K562 (cell line): ENCODE data around the gene CHMP1A. TPM values are rescaled to one million over a fixed set of nuclear protein-coding genes. Genes with fewer than 3 reads are reported as not detected.

Experiments used
- EGR1 ChIP-seq: fragments of 450-650 bp; conservative IDR thresholded peaks from 2 replicates; pipeline ENCODE4 v1.6.1; 2017; ENCODE audit warnings: mild to moderate bottlenecking
- ETS1 ChIP-seq: conservative IDR thresholded peaks from 2 replicates; pipeline ENCODE4 v1.6.1; 2011; ENCODE audit warnings: low read depth, mild to moderate bottlenecking, low read length; ENCODE audit not compliant: control insufficient read depth
- GTF2F1 ChIP-seq: IDR thresholded peaks from 2 replicates; pipeline ENCODE4 v1.6.1; 2011; ENCODE audit warnings: low read depth, low read length, improper control_type of control experiment
- KLF13 ChIP-seq: fragments of 450-650 bp; IDR thresholded peaks from 2 replicates; pipeline ENCODE4 v1.6.1; 2016; ENCODE audit warnings: missing genetic modification characterization, low read depth, mild to moderate bottlenecking, missing compliant biosample characterization, moderate library complexity, borderline replicate concordance
- MCM2 ChIP-seq: fragments of 450-650 bp; IDR thresholded peaks from 2 replicates; pipeline ENCODE4 v1.6.1; 2017; ENCODE audit warnings: low read depth, mild to moderate bottlenecking
- MYNN ChIP-seq, 2 experiments: sonication (generic); formaldehyde crosslinking in 1 of 2; IDR thresholded peaks; 2 replicates each; pipeline versions ENCODE4 v1.5.0 to v1.6.1; 2016 to 2020; ENCODE audit warnings: antibody characterized with exemption in 1 of 2, missing genetic modification reagents in 1 of 2
- RREB1 ChIP-seq: fragments of 250-450 bp; sonication (Bioruptor Pico); IDR thresholded peaks from 2 replicates; pipeline ENCODE4 v1.4.0; 2020
- SIN3B ChIP-seq: fragments of 450-650 bp; IDR thresholded peaks from 2 replicates; pipeline ENCODE4 v1.6.1; 2017; ENCODE audit warnings: low read depth, mild to moderate bottlenecking, moderate library complexity
- SP2 ChIP-seq: IDR thresholded peaks from 2 replicates; pipeline ENCODE4 v1.6.1; 2011; ENCODE audit warnings: mild to moderate bottlenecking, low read depth, low read length, moderate library complexity; ENCODE audit not compliant: poor library complexity, severe bottlenecking; ENCODE audit errors: extremely low read depth
- VEZF1 ChIP-seq: fragments of 200-800 bp; sonication (Bioruptor generic); IDR thresholded peaks from 2 replicates; pipeline ENCODE4 v1.6.1; 2017; ENCODE audit warnings: missing genetic modification characterization, missing compliant biosample characterization
- ZNF133 ChIP-seq: fragments of 250-450 bp; sonication (Bioruptor Pico); IDR thresholded peaks from 2 replicates; pipeline ENCODE4 v1.4.0; 2020; ENCODE audit warnings: mild to moderate bottlenecking
- ZNF449 ChIP-seq: fragments of 250-450 bp; sonication (Bioruptor Pico); IDR thresholded peaks from 2 replicates; pipeline ENCODE4 v1.8.0; 2022; ENCODE audit warnings: moderate library complexity, mild to moderate bottlenecking, inconsistent platforms
- polyA plus RNA-seq, 8 experiments: library from polyadenylated mRNA; depleted of rRNA in 4 of 8; stranded (reverse) in 5 of 8; unstranded in 3 of 8; fragments of >200 nt; fragmentation: Nextera tagmentation in 2 of 8; fragmentation: Illumina TruSeq in 1 of 8; extraction: Ambion mirVana in 2 of 8; extraction: Trizol in 1 of 8; gene quantifications; 2 replicates each; pipeline versions ENCODE4 v1.2.1 to v1.2.3, GENCODE V29; 2011 to 2014; ENCODE audit warnings: inconsistent platforms in 1 of 8, missing spikeins in 1 of 8
- total RNA-seq, 7 experiments: library from RNA; depleted of rRNA in 6 of 7; stranded (reverse); fragments of >200 nt in 6 of 7; fragmentation: Illumina TruSeq in 2 of 7; extraction: Trizol in 2 of 7; gene quantifications; 2 replicates each; pipeline versions ENCODE4 v1.2.1 to v1.2.3, GENCODE V29; 2011 to 2021; ENCODE audit warnings: low replicate concordance in 1 of 7
- TF ChIP-seq, protein P1 (sequence below): fragments of 250-450 bp; sonication (Bioruptor Pico); IDR thresholded peaks from 2 replicates; pipeline ENCODE4 v1.5.0; 2021; ENCODE audit warnings: mild to moderate bottlenecking, moderate library complexity

The CHMP1A gene
- total and polyA plus RNA-seq, 9 of the 15 experiments (the other 6 are each of a cell fraction or from before 2014, with no cell fraction given): 0.83 to 79.9 (median 45.2) TPM

DNA sequence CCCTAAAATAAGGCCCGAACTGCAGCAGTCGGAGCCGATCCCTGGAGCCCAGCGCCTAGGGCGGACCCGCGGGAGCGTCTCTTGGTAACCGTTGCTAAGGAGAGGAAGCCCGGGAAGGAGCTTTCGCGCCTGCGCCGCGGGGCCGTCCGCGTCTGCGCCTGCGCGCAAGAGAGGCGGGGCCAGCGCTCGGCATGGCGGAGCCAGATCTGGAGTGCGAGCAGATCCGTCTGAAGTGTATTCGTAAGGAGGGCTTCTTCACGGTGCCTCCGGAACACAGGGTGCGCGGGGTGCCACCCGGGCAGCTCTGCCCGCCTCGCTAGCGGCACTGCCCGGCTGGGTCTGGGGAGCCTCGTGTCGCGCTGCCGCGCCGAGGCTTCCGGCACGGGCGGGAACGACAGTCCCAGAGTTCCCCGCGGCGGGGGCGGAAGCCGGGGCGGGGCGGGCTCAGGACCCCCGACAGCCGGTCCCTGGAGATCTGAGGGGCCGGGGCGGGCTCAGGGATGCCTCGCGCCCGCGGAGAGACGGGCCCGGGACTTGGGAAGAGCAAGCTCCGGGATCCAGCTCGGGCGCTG lies 29.1 kb upstream of the CHMP1A start, which contains the start of gene CDK10 (continued):
- TF ChIP-seq SIN3B: peak; percentile 94
- TF ChIP-seq RREB1 (CRISPR knock-in tag): no peak
- TF ChIP-seq GTF2F1: no peak
- peak; percentile 99 for TF ChIP-seq MYNN (IDR thresholded peaks at IDR 0.05)
- peak; percentile 90 for TF ChIP-seq MYNN (CRISPR knock-in tag; IDR thresholded peaks at IDR 0.05)
- peak; percentile 74 for TF ChIP-seq EGR1
- TF ChIP-seq MCM2: no peak
- TF ChIP-seq KLF13 (tag): no peak; the same call in 1 of the 2 replicates
- no peak for TF ChIP-seq ZNF449 (CRISPR knock-in tag)
- TF ChIP-seq, protein P1, sequence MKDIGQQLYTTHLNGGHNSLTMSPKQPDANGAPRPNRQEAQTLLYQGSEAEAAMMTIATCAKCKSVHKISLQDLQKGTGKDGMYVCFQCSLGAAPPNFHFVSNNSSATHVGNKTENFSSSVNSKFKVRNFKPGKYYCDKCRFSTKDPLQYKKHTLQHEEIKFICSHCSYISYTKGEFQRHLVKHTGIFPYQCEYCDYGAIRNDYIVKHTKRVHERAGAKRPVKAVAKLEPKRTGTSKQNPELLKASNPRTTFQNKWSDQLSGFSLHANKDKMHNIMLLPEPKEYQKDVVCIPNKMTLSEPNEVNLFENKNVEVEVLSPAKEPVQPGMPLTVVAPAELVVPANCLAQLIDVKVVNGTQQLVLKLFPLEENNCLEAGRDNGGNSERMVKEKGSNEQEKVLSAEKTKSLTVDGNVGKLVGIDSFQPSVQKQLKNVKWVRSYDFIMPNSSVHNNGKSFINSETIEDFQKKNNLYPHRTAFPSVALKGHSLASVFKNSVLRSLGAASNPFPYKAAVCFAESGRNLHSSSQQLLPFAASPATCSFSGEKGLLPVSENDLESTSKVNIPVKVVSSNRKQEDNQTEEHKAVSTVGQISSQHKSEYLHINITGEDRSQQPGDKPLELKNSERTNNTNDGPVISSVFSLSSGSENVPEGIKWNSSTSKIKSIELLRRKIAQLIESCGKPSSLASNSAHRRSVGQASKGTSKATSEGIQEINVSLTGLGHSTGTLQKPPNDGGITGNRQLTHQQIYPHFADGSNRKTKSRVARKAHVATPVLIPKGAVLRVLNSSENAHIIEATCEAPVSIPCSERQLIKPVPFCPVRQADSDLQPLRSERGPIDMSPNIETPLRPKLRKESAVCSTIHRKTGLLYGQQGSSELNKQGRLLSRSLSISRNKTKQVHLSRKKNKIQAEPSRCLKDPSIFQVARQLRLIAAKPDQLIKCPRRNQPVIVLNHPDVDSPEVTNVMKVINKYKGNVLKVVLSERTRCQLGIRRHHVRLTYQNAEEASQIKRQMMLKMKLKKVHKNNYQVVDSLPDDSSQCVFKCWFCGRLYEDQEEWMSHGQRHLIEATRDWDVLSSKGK (CRISPR knock-in tag): no peak
- TF ChIP-seq SP2: no peak
- peak; percentile 75 for TF ChIP-seq VEZF1 (CRISPR knock-in tag)
- TF ChIP-seq ZNF133 (CRISPR knock-in tag): no peak
- TF ChIP-seq ETS1: peak; percentile 67
